GM18520 (cell line): Measurements from ENCODE around the gene HMG20A.
"Not testable (repeated sequence)": the region's sequence is repeated elsewhere in the genome, so short reads cannot be mapped to it uniquely, and the experiment has no call there.

Source experiments
- ATAC-seq: cut with Tn5 transposase; IDR thresholded peaks from one replicate; pipeline ENCODE4 v1.9.1; 2021; ENCODE audit not compliant: unreplicated experiment

The HMG20A gene

GRCh38 chr15:77406846-77407245 is 13.8 kb upstream of the HMG20A start:
- no peak for ATAC-seq

- no peak for ATAC-seq
Measured at GRCh38 chr15:77409259-77410156, 11.2 kb upstream of the HMG20A start.

DNA sequence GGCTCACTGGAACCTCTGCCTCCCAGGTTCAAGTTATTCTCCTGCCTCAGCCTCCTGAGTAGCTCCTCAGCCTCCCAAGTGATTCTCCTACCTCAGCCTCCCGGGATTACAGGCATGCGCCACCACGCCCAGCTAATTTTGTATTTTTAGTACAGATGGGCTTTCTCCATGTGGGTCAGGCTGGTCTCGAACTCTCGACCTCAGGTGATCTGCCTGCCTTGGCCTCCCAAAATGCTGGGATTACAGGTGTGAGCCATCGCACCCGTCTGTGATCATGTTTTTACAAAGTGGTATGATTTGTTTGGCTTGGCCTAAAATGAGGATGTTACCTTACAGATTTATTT is 10.6 kb upstream of the HMG20A start:
- ATAC-seq, result not testable (repeated sequence)

DNA sequence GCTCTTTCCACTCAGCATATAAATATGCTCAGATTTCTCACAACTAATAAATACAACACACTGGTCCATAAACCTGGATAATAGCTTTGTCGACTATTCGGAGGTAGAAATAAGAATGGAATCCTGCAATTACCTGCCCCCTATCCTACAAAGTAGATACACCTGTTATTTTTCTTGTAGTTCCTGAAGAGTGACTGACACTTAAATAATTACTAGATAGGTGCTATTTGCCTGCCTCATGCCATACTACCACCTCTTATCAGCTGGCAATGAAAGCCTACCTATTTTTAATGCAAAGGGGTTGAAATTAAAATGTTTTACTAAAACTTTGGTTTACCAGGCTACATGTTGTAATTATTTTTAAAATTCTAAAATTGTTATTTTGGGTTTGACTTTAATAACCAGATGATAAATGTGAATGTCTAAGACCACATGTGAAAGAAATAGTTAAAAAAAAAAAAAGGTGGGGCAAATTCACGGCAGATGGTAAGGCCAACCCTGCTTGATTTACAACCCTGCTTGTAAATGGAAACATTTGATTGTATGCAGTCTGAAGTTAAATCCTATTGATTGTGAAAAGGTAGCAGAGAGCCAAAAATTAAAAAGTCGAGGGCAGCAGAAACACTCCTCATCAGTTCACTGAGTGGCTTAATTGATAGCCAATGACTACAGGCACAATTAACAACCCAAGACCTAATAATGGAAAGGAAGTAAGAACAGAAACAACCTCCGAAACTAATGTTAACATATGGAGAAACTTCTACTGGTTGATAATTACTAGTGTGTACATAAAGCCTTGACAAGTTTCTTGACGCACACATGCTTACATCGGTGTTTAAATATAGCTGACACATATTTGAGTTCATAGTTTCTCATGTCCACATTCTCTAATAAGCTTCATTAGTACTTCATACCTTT is 9.7 kb upstream of the HMG20A start:
- ATAC-seq, result no peak

- no peak for ATAC-seq
Measured at GRCh38 chr15:77411619-77411976, 9.1 kb upstream of the HMG20A start.

DNA sequence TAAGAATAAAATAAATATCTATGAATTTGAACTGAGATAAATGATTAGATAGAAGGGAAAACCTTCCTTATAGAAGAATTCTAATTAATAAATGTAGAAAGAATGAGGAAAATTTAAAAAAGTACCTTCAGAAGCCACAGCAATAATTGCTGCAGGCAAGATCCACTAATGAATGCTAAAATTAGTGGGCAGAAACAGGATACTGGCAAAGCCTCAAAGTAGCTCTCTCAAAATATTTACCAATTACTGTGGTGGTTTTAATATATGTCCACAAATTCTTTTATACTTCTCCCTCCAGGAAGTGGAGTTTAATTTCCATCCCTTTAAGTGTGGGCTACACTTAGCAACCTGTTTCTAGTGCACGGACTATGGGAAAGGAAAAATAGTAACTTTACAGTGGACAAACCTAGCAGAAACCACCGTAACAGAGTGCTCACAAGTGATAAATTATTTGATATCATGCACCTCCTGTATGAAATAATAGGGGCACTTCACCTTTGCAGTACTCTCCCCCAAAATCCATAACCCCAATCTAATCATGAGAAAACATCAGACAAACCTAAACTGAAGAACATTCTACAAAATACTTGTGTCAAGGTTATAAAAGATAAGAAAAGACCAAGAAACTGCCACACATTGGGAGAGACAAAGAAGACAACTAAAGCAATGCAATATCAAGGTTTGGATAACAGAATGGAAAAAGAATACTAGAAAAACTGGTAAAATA is 7.6 kb upstream of the HMG20A start:
- no peak for ATAC-seq

DNA sequence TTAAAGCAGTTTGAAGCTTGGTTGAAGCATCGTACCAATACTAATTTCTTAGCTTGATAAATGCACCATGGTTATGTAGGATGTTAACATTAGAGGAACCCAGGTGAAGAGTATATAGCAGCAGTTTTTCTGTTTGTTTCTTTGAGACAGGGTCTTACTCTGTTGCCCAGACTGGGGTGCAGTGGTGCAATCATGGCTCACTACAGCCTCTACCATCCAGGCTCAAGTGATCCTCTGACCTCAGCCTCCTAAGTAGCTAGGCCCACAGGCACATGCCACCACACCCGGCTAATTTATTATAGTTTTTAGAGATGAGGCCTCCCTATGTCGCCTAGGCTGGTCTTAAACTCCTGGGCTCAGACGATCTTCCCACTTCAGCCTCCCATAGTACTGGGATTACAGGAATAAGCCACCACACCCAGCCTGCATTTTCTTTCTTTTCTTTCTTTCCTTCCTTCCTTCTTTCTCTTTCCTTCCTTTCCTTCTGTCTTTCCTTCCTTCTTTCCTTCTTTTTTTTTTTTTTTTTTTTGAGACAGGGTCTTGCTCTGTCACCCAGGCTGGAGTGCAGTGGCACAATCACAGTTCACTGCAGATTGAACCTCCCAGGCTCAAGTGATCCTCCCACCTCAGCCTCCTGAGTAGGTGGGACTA is 6.9 kb upstream of the HMG20A start:
- no peak for ATAC-seq

DNA sequence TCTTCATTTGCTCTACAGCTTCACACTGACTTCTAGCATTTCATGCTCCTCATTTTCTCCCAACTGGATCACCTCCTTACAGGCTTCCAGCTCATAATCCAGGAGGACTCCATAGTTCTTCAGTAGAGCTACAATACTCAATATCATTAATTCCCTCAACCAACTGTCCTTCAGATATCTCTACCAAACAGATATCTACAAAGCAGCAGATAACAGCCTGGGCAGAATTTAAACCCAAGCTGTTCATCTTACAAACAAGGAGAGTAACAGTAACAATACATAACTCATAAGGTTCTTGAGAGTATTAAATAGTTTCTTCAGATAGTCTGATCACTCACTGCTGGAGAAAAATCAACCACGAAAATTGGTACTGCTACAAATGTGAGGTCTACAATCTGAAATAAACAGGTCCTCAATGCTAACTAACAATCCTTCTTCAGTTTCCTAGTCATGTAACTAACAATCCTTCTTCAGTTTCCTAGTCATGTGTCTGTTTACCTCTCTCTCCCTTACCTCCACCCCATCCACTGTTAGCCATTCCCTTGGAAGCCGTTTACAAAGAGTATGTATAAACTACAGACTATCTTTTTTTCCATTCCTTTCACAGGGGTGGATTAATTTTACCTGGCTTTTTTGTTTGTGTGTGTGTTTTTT is 5.8 kb upstream of the HMG20A start:
- no peak for ATAC-seq

DNA sequence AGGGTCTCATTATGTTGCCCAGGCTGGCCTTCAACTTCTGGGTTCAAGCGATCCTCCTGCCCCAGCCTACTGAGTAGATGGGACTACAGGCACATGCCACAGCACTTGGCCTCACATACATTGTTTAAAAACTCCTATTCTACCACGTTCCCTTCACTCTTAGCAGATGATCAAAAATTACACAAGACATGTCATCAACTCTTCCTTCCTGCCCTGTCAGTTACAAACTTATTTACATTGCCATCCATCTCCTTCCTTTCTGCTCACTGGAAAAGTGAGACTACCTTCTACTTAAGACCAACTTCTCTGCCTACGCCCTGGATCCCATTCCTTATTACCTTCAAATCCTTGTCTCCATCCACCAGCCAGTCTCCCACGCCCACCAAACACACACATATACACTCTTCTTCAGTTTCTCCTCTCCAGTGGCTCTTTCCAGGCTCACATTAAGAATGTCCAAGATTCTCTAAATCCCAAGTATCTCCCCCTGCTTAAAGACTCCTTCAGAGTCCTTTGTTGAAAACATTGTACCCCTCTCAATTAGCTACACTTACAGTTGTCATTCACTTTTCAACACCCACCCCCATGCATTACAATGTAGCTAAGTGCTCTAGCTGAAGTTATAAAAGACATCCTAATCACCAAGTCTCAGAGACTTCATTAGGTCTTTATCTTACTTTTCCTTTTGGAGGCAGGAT is 5.1 kb upstream of the HMG20A start:
- no peak for ATAC-seq

- no peak for ATAC-seq
Measured at GRCh38 chr15:77416148-77416455, 4.6 kb upstream of the HMG20A start.

DNA sequence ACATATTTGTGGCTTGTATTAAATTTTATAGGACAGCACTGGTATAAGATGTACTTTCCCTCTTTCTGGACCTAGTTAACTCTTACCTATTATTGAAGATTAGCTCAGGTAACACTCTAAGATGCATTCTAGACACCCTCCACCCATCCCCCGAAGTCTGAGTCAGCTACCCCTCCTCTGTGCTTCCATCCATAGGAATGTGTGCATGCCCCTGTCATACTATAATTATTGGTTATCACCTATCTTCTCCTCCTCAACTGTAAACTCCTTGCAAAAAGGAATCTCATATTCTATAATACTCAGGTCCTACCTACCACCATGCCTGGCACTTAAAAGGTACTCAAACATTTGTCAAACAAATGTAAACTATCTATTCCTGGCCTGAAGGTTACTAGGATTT is 3.7 kb upstream of the HMG20A start:
- ATAC-seq, result no peak

DNA sequence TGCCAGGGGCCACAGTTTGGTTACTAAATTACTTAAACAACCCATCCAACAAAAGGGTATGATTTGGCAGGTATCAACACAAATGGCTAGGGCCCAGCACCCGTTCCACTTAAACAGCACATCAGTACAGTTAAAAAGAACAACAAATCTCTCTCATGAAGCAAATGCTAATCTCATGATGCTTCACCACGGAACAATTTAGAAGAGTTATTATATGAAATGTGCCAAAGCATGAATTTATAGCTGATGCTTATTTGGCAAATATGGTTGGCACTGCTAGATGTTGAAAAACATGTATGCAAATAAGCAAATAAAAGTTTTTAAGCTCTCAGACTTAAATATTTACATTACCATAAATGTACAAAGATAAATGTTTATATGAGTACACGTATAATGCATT is 3.1 kb upstream of the HMG20A start:
- no peak for ATAC-seq

DNA sequence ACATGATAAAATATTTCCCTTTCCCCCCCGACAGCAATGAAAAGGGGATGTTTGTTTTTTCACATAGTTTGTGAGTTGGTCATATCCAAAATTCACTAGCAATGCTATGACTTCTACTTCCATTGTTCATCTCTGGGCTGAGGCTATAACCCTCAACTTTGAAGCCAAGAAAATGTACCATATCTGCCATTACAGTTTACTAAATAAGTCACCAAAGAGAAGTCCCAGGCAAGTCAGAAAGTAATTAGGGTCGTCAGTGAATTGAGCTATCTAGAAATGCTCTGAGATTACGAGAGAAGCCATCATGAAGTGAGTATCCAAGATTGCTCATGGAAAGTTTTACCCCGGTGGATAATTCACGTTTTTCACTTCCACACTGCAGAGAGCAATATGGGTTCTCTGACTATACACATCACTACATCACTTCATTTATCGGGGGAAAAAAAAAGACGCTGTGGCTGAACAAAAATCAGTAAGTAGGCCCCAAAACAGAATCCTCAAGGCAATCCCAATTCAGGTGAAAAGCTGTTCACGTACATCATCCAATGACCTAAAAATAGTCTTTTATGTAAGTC is 2.2 kb upstream of the HMG20A start:
- ATAC-seq, result no peak

GRCh38 chr15:77418966-77419835 is 1.5 kb upstream of the HMG20A start:
- peak; percentile 7 for ATAC-seq

DNA sequence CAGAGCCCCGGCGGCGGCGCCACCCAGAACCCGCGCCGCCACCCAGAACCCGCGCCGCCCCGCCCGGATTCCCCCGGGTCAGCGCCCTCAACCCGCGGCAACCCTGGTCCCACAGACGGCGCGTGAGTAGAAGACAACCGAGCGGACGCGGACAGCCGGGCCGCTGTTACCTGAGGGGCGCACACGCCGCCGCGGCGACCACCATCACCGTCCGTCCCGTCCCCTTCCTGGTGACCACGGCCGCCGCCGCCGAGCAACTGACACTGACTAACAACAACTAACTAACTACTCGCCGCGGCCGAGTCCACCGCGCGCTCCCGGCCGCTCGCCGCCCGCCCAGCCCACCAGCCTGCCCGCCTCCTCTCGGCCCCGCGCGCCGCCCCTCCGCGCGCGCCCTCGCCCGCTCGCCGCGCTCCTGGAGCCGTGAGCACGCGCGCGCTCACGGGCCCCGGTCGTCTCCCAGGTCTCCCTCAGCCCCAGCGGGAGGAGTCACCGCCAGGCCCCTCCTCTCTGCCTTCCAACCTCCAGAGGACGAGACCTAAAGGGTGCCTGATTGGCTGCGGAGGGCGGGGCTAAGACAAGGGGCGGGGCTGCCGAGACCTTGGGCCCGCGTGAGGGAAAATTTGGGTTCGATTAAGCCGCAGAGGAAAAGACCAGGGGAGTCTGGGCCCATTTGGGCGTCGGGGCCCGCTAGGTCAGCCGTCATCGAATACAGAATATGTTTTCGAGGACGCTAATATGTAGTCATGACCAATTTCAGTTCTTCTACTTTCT is 665 bp upstream of the HMG20A start, which contains the start of gene PEAK1:
PEAK1 (minus strand) TSS at position 269 of the 774 bp plus-strand sequence. CDS start 238,178 bp downstream, outside the sequence.
- peak; percentile 91 for ATAC-seq

DNA sequence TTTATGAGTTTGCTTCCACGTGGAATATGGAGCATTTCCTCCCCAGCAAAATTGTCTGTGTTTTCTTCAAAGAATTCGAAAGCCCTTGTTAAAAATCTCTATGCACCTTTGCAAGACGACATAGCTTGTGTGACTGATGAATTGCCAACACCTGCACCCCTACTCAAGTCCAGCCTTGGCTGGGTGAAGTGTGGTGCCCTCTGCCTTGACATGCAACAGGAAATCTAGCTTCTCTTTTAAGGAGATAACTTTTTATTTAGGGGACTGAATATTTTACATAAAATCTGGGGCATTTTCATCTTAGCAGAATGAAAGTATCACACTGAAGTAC is 647 bp downstream of the HMG20A start:
- no peak for ATAC-seq

DNA sequence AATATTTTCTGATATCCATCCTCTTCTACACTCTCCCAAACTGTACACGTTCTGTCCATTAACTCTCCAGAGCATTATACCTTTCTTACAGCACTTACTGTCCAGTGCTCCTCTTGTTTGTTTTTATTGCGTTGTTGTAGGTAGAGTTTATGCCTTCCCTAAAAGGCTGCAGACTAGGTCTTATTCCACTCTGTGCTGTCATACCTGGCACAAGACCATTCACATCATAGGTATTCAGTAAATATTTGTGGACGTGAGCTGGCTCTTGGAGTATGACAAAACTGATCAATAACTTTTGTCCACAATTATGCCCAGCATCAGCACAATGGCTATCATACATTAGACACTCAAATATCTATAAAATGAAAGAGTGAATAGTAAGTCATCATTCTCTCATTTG is 4.4 kb downstream of the HMG20A start:
- no peak for ATAC-seq

DNA sequence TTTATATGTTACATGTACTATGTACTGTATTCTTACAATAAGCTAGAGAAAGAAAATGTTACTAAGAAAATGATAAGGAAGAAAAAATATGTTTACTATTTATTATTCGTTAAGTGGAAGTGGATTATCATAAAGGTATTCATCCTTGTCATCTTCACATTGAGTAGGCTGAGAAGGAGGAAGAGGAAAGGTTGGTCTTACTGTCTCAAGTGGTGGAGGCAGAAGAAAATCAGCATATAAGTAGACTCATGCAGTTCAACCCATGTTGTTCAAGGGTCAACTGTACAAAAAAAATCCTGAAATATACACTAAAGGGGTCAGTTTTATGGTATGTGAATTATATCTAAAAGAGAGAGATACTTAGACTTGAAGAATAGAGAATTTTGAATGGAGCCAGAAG is 5.7 kb downstream of the HMG20A start:
- no peak for ATAC-seq
